Measurements from ENCODE around the gene FAM3C.

The FAM3C gene

DNA sequence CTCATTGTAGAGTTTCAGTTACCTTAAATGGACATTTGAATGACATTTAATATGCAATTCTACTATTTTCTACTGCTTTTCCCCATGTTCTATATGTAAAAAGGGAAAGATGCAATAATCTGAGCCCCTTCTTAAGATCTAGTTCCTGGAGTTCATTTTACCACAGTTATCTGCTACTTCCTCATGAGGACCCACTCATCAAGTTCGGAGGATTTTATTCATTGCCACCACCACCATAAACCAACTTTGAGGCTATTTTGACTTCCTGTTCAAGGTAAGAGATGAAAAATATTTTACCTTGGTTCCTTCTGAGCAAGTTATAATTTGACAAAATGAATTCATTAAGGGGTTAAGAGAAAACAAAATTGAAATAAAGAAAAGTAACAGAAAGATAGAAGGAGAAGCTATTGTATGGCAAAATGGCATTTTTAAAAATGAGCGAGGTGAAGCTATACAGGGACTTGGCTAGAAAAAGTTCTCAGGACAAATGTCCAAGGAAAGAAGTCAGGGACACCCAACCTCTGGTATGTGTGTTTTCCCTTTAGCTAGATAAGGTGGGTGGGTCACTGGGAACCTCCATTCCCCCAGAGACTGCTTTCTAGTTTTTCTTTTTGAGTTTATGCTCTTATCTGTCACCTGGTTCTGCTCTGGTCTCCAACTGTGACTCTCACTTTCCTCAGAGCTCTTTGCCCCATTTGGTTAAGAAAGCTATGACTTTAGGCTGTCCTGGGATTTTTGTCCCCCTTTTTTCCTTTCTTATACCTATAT lies 14.9 kb upstream of the FAM3C start:
- DNase-seq (ENCODE audit: low spot score), result no peak

GRCh38 chr7:121406944-121407343 lies 10.8 kb upstream of the FAM3C start:
- no peak for DNase-seq (ENCODE audit: low spot score)

DNA sequence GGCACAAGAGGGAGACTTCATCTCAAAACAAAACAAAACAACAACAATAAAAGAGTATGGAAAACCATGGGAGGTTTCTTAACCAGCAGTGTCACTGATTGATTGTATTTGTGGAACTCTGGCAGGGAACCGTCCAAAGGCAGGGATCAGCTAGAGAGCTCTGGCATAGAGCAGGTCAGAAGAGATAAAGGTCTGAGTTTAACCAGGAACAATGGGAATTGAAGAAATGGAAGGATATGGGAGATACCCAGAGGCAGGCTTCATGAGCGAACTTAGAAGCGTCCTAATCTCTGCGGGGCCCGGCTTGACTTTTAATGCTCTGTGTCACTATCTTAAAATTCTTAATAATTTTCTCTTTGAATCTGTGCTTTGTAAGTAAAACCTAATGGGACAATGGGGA lies 10.4 kb upstream of the FAM3C start:
- no peak for DNase-seq (ENCODE audit: low spot score)

GRCh38 chr7:121404348-121404747 lies 8.2 kb upstream of the FAM3C start:
- DNase-seq (ENCODE audit: low spot score), result no peak

DNA sequence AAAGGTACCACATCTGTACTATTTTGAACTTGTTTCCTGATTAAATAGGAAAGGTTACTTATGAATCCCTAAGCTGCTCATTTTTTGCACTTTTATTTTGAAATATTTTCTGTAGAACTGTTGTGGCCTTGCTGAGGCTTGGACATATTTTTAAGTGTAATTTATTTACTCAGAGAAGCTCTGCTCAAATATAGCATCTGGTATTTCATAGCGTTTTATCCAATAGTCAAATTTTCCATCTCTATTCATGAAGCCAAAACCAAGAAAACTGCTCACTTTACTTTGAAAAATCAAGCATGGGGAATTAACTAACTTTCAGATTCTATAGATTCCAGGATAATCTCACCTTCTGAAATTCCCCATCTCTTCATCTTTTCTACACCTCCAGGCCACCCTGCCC lies 6.6 kb upstream of the FAM3C start:
- no peak for DNase-seq (ENCODE audit: low spot score)

DNA sequence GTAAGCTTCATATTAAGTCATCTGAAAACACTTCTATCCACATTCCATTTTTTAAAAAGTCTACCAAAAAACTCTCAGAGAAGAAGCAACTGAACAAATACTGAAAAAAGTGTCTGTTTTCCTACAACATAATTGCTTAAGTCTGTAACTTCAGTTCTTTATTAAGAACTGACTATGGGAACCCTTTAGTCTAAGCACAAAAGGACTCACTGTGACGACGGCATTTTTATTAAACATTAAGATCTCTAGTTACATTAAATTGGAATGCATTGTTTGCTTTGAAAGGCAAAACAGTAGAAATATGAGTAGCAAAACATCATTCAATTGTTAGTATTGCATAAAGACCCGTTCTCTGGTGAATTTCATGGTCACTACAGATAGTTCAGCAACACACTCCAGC lies 5.8 kb upstream of the FAM3C start:
- no peak for DNase-seq (ENCODE audit: low spot score)

DNA sequence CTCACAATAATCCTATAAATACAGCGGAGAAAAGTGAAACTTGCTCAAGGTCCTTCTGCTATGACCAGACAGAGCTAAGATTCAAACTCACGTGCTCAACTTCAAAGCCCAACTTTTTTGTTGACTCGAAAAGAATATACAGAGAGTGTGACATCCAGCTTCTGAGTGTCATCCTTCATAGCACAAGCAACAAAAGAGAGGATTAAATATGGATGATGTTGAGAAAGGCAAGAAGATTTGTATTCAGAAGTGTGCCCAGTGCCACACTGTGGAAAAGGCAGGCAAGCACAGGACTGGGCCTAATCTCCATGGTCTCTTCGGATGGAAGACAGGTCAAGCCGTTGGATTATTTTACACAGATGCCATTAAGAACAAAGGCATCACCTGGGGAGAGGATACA lies 2.1 kb upstream of the FAM3C start:
- DNase-seq (ENCODE audit: low spot score), result peak; percentile 38

DNA sequence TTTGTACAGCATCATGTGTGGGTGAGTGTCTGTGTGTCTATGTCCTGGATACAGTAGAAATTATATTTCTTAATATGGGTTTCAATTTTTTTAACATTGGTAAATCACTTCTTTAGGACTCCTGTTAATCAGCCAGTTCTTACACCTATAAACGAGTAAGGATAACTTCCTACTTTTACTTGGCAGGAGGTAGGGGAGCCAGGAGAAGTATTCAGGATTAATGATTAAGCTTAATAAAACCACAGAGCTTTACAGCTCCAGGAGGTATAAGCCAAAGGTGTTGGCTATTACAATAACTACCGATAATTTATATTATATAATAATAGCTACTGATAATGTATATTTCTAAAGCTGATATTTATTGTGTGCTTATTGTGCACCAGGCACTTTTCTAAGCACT lies 1.7 kb upstream of the FAM3C start:
- DNase-seq (ENCODE audit: low spot score), result no peak

DNA sequence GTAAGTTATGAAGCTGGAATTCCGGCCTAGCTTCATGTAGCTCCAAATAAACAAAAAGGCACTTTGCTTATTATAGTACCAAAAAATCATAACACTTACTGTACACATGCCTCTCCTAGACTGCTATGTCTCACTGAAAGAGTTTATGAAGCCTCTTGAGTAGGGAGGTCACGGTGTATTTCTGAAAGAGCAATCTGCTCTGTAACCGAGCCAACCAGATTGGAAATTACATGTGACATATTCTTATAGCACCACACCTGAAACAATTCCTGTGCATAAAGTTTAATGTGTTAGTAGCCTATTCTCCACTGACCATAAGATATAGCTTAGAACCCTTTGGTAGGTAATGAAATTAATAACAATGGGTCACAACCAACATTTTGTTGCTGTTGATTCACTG lies 1.3 kb upstream of the FAM3C start:
- DNase-seq (ENCODE audit: low spot score), result peak; percentile 21

DNA sequence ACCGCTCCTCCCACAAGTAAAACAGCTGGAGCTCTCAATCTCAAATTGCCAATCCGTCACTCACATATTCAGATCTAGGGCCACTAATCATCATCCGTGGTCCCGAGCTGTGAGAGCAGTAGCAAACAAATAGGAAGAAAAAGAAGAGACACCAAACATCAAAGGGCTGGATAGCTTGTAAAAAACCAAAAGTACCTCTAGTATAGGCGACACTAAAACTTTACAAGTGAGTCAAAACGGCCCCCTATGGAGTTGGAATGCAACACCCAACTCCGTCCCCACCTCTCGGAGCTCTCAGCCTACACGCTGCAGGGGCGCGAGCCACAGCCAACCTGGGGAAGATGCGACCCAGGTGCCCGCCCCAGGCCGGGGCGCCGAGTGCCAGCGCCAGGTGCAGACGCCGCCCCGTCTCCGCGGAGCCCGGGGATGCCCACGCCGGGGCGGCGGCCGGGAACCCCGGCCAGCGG lies 581 bp downstream of the FAM3C start:
- peak; percentile 39 for DNase-seq (ENCODE audit: low spot score)

DNA sequence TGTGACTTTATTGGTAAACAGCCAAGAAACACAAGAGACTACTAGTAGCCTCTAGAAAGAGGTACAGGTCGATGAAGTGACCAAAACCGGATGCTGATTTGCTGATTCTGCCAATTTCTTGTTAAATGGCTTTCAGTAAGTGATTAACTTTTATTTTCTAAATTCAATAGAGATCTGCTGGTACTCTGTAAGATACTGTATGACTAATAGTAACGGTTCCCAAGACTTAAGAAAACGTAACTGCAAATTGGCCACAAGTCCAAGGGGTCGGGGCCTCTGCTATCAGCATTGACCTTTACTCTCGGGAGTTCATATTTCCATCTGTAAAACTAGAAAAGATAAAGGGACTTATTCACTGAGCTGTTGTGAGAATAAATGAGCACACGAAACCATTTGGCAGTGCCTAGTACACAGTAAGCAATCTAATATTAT lies 1.4 kb downstream of the FAM3C start:
- DNase-seq (ENCODE audit: low spot score), result no peak

GRCh38 chr7:121393005-121393366 lies 3.1 kb downstream of the FAM3C start:
- DNase-seq (ENCODE audit: low spot score), result no peak

DNA sequence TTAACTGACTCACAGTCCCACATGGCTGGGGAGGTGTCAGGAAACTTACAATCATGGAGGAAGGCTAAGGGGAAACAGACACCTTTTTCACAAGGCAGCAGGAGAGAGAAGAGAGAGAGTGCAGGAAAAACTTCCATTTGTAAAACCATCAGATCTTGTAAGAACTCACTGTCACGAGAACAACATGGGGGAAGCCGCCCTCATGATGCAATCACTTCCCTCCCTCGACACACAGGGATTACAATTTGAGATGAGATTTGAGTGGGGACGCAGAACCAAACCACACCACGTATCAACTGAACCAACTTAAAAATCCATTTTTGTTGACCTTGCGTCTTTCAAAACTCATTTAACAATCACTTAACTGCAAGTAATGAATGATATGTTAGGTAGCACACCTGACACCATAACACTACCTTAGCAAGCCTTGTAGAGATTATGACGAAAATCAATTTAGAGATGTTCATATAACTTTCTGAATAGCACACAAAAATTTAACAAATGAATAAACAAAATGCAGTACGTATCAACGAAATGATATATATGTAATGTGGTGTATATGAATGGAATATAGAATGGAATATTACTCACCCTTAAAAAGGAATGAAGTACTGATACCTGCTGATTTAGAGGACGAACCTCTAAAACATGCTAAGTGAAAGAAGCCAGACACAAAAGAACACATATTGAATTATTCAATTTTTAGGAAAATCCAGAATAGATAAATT lies 3.7 kb downstream of the FAM3C start:
- DNase-seq (ENCODE audit: low spot score), result no peak

DNA sequence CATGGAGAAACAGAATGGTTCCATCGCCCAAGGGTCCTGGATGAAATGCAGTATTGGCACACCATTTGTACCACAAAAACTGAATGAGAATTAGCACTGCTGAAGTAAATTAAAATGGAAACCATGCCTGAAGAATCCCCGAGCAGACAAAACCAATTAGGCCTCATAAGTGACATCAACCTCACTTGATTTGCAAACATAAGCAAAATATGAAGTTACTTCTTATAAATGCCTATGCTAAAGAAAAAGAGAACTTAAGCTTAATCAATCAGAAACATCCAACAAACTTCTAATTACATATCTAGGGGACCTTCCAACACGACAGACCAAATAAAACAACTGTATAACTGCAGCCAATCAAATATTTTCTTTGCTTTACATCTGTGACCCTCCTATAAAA lies 4.4 kb downstream of the FAM3C start:
- DNase-seq (ENCODE audit: low spot score), result no peak

DNA sequence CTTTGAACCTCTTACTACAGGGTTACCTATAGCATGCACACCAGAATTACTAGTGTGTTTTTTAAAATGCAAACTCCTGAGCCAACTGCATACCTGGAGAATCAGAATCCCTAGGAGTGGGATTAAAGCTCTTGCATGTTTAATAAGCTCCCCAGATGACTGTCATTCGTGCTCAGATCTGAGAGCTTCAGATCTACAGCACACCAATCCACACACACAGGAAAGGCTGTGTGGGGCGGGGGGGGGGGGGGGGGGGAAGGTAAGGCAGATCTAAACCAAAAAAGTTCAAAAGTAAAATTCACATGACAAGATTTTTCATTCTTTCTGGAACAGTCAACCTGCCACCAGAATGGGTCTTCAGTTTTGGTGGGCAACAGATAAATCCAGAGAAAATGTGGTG lies 5.5 kb downstream of the FAM3C start:
- no peak for DNase-seq (ENCODE audit: low spot score)

- no peak for DNase-seq (ENCODE audit: low spot score)
Measured at GRCh38 chr7:121390109-121390508, 6.0 kb downstream of the FAM3C start.

DNA sequence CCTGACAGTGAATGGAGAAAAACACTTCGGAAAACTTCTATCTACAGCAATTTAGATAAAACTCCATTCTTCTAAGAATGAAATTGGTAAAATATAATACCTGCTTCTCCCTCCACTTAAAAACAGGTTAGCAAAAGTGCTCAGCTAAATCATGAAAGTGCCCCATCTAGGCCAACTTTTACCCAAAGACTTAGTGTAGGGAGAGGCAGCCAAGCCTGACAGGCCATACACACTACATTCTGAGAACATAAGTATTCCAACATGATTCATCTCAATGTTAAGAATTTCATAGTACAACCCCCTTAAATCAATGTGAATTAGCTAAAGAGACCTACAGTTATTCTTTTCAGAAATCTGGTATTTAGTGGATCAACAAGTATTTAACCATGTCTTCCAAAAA lies 7.2 kb downstream of the FAM3C start:
- DNase-seq (ENCODE audit: low spot score), result no peak

- no peak for DNase-seq (ENCODE audit: low spot score)
Measured at GRCh38 chr7:121385800-121386179, 10.3 kb downstream of the FAM3C start.

DNA sequence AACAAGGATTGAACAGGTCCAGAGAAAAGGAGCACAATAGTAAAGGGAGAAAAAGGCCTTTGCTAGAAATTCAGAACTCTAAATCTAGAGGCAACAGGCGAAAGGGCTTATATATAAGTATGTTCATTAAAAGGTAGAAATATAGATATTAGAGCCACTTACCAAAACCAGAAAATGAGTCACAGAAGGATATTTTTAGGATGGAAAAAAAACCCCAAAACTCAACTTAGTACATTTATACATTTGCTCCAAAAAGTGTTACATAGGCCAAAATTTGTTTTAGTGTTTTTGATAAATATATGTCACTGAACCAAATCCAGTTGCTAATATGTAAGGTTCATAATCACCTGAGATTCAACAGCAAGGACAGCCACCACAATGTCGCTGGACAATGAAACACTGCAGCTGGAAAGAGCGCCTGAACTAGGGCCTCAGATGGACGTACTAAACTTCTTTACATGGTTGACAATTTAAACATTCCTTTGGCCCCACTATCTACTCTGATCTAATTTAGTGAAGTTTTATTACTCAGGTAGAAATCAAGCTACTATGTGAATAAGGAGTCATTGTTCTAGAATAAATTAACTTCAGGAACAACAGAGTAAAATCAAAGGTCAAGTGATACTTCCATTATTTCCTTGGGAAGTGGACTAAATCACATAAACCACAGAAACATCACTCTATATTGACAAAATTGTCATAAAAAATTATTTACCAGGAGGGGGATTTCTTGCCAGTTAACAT lies 10.9 kb downstream of the FAM3C start:
- no peak for DNase-seq (ENCODE audit: low spot score)

DNA sequence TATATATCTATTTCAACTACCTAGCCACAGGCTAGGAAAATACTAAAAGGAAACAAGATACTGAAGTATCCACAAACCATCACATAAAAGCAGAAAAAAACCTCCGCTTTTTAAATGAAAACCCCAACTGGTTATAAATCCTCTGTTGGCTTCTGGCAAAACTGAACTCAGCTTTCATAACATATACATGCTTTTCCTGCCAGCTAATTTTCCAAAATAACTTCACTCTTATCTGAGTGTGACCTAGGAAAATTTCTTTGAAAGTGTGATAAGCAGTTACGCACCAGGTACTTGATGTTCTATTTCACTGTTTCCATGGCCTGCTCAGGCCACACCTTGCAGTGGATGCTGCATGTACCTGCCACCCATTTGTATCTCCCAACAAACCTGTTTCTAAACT lies 11.8 kb downstream of the FAM3C start:
- DNase-seq (ENCODE audit: low spot score), result no peak

GRCh38 chr7:121383235-121383910 lies 12.7 kb downstream of the FAM3C start:
- DNase-seq (ENCODE audit: low spot score), result no peak

DNA sequence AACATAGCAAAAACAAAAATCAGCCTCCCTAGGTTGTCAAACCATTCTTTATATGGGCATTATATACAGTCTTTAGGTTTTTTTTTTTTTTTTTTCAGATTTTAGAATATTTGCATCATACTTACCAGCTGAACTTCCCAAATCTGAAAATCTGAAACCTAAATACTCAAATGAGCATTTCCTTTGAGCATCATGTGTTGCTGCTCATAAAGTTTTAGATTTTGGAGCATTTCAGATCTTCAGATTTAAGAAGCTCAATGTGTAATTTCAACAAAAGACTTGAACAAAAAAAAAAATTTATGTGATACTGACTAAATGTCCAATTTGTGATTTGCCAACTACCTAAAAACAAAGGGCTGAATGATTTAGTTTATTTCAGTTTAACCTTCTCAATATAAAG lies 13.6 kb downstream of the FAM3C start:
- no peak for DNase-seq (ENCODE audit: low spot score)

All from cerebellar cortex (tissue), 1 donor.